Measurements from ENCODE around the gene CCDC9B. TPM values are rescaled to one million over a fixed set of nuclear protein-coding genes. Genes with fewer than 3 reads are reported as not detected.

CCDC9B gene
- total RNA-seq, 1 donor from 2014 or later, result 13.0 TPM

- DNase-seq (ENCODE audit: low spot score), result no peak
These were observed 47.7 kb downstream of the CCDC9B start for GRCh38 chr15:40293006-40293405.

GRCh38 chr15:40292246-40292645, 48.5 kb downstream of the CCDC9B start:
- DNase-seq (ENCODE audit: low spot score), result no peak

GRCh38 chr15:40290918-40291574, 49.7 kb downstream of the CCDC9B start:
- peak; percentile 79 for DNase-seq (ENCODE audit: low spot score)

GRCh38 chr15:40290545-40290917, 50.2 kb downstream of the CCDC9B start:
- DNase-seq (ENCODE audit: low spot score), result no peak

- DNase-seq (ENCODE audit: low spot score), result no peak
These were observed 51.5 kb downstream of the CCDC9B start for GRCh38 chr15:40289140-40289775.

GRCh38 chr15:40287968-40288367, 52.8 kb downstream of the CCDC9B start:
- DNase-seq (ENCODE audit: low spot score), result no peak

GRCh38 chr15:40287505-40287904, 53.2 kb downstream of the CCDC9B start:
- no peak for DNase-seq (ENCODE audit: low spot score)

GRCh38 chr15:40286794-40287193, 53.9 kb downstream of the CCDC9B start:
- DNase-seq (ENCODE audit: low spot score), result no peak

GRCh38 chr15:40286061-40286532, 54.6 kb downstream of the CCDC9B start:
- peak; percentile 52 for DNase-seq (ENCODE audit: low spot score)

GRCh38 chr15:40285554-40286011, 55.2 kb downstream of the CCDC9B start:
- DNase-seq (ENCODE audit: low spot score), result no peak

- peak; percentile 88 for DNase-seq (ENCODE audit: low spot score)
These were observed 55.6 kb downstream of the CCDC9B start for GRCh38 chr15:40285151-40285550.

GRCh38 chr15:40283615-40284300, 57.0 kb downstream of the CCDC9B start:
- DNase-seq (ENCODE audit: low spot score), result no peak

- no peak for DNase-seq (ENCODE audit: low spot score)
These were observed 57.7 kb downstream of the CCDC9B start, which contains the start of gene ANKRD63 for GRCh38 chr15:40282869-40283614. TSS of gene ANKRD63 (minus strand) at chr15:40283064. CDS start at chr15:40282586, 478 bp downstream.

- DNase-seq (ENCODE audit: low spot score), result no peak
These were observed 58.4 kb downstream of the CCDC9B start for GRCh38 chr15:40282147-40282868.

GRCh38 chr15:40281801-40282146, 59.0 kb downstream of the CCDC9B start:
- DNase-seq (ENCODE audit: low spot score), result no peak

Other genes with a start within 250 kb of the CCDC9B start
- gene BMF, start 232.1 kb downstream of the CCDC9B start, total RNA-seq (ENCODE audit: insufficient read depth, low replicate concordance), result 16.9 TPM
- 1.7 TPM for gene BUB1B, start 179.9 kb downstream of the CCDC9B start, total RNA-seq (ENCODE audit: insufficient read depth, low replicate concordance)
- 9.4 TPM for gene PAK6, start 101.9 kb downstream of the CCDC9B start, total RNA-seq (ENCODE audit: insufficient read depth, low replicate concordance)
- not detected for gene ANKRD63, start 57.9 kb downstream of the CCDC9B start, total RNA-seq (ENCODE audit: insufficient read depth, low replicate concordance)
- 6.3 TPM for gene PLCB2, start 33.0 kb downstream of the CCDC9B start, total RNA-seq (ENCODE audit: insufficient read depth, low replicate concordance)
- 26.7 TPM for gene INAFM2, start 17.2 kb downstream of the CCDC9B start, total RNA-seq (ENCODE audit: insufficient read depth, low replicate concordance)
- gene PHGR1, start 10.1 kb upstream of the CCDC9B start, total RNA-seq (ENCODE audit: insufficient read depth, low replicate concordance), result not detected
- gene DISP2, start 17.3 kb upstream of the CCDC9B start, total RNA-seq (ENCODE audit: insufficient read depth, low replicate concordance), result 1.2 TPM
- gene KNSTRN, start 41.8 kb upstream of the CCDC9B start, total RNA-seq (ENCODE audit: insufficient read depth, low replicate concordance), result 13.5 TPM
- gene IVD, start 64.9 kb upstream of the CCDC9B start, total RNA-seq (ENCODE audit: insufficient read depth, low replicate concordance), result 37.6 TPM
- 5.8 TPM for gene BAHD1, start 100.0 kb upstream of the CCDC9B start, total RNA-seq (ENCODE audit: insufficient read depth, low replicate concordance)
- gene CHST14, start 130.0 kb upstream of the CCDC9B start, total RNA-seq (ENCODE audit: insufficient read depth, low replicate concordance), result 11.1 TPM
- gene CCDC32, start 224.1 kb upstream of the CCDC9B start, total RNA-seq (ENCODE audit: insufficient read depth, low replicate concordance), result 20.0 TPM
- gene RPUSD2, start 228.4 kb upstream of the CCDC9B start, total RNA-seq (ENCODE audit: insufficient read depth, low replicate concordance), result 8.4 TPM

Measured in umbilical cord (tissue), 2 donors.